Osteoblast (primary cell): Measurements from ENCODE around the gene PIAS1. TPM values are rescaled to one million over a fixed set of nuclear protein-coding genes. Genes with fewer than 3 reads are reported as not detected.

Source experiments
- DNase-seq: peaks from one replicate; pipeline ENCODE4 v3.0.0; 2011; ENCODE audit warnings: low spot score, mixed read lengths; ENCODE audit not compliant: insufficient read length; ENCODE audit errors: missing footprints
- H2AFZ ChIP-seq: 2 replicates; pipeline ENCODE4 v1.6.0; 2011; ENCODE audit warnings: mild to moderate bottlenecking, low read length
- H3K27ac ChIP-seq: 2 replicates; pipeline ENCODE4 v1.5.1; 2011; ENCODE audit warnings: mild to moderate bottlenecking, low read depth, low read length, moderate library complexity
- H3K27me3 ChIP-seq: 2 replicates; pipeline ENCODE4 v1.6.0; 2012; ENCODE audit warnings: mild to moderate bottlenecking, control low read depth, inconsistent platforms, low read length, moderate library complexity; ENCODE audit not compliant: insufficient read depth
- H3K36me3 ChIP-seq: 2 replicates; pipeline ENCODE4 v1.5.1; 2011; ENCODE audit warnings: mild to moderate bottlenecking, low read length, control low read depth, moderate library complexity; ENCODE audit not compliant: insufficient read depth
- H3K4me1 ChIP-seq: 2 replicates; pipeline ENCODE4 v1.5.1; 2011; ENCODE audit warnings: mild to moderate bottlenecking, low read length, control low read depth, moderate library complexity; ENCODE audit not compliant: insufficient read depth
- H3K4me2 ChIP-seq: 2 replicates; pipeline ENCODE4 v1.6.0; 2011; ENCODE audit warnings: mild to moderate bottlenecking, low read length; ENCODE audit not compliant: insufficient read depth
- H3K4me3 ChIP-seq: fragments of 200-600 bp; sonication (generic); 3 replicates; pipeline ENCODE4 v1.5.1; 2012; ENCODE audit warnings: mild to moderate bottlenecking, low read length, inconsistent platforms; ENCODE audit not compliant: insufficient read depth
- H3K79me2 ChIP-seq: 2 replicates; pipeline ENCODE4 v1.6.0; 2012; ENCODE audit warnings: mild to moderate bottlenecking, low read length, control low read depth, inconsistent platforms; ENCODE audit not compliant: insufficient read depth
- H3K9me3 ChIP-seq: 2 replicates; pipeline ENCODE4 v1.5.1; 2011; ENCODE audit warnings: low read depth, low read length, control low read depth
- H4K20me1 ChIP-seq: 2 replicates; pipeline ENCODE4 v1.6.0; 2012; ENCODE audit warnings: mild to moderate bottlenecking, low read length, control low read depth; ENCODE audit not compliant: insufficient read depth
- total RNA-seq: library from RNA; depleted of rRNA; stranded (reverse); fragments of >200 nt; gene quantifications from 2 replicates; pipeline ENCODE4 v1.2.3, GENCODE V29; 2012
- TF ChIP-seq, protein P1 (sequence below): IDR thresholded peaks from 2 replicates; pipeline ENCODE4 v1.5.1; 2011; ENCODE audit warnings: mild to moderate bottlenecking, low read depth, low read length, moderate library complexity; ENCODE audit errors: extremely low read depth

PIAS1 gene
- total RNA-seq, 1 donor, result 29.0 TPM

DNA sequence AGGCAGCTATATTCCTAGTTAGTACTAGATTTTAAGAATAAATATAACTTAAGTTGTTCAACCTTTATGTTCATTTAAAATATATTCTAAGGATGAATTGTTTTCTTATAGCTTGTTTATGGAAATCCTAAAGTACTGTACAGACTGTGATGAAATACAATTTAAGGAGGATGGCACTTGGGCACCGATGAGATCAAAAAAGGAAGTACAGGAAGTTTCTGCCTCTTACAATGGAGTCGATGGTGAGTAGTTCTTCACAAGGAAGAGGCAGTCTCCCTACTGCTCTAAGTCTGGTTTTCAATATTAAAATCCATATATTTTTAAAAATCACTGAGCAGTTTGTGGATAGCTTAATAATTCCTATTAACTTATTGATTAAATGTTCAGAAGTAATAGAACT lies 121.4 kb downstream of the PIAS1 start:
- Histone ChIP-seq H3K27ac (no peak overlapping the region), H3K4me1 (peaks cover 22% of the 10 kb centered on the region), H4K20me1 (no peaks in the 10 kb centered on the region), H3K79me2 (no peaks in the 10 kb centered on the region), H3K4me2 (no peak overlapping the region), H3K9me3 (no peaks in the 10 kb centered on the region), H3K4me3 (no peak overlapping the region), H3K27me3 (no peaks in the 10 kb centered on the region), H2AFZ (no peak overlapping the region), H3K36me3 (peaks cover 13% of the 10 kb centered on the region)
- DNase-seq, result no peak
- TF ChIP-seq, protein P1, sequence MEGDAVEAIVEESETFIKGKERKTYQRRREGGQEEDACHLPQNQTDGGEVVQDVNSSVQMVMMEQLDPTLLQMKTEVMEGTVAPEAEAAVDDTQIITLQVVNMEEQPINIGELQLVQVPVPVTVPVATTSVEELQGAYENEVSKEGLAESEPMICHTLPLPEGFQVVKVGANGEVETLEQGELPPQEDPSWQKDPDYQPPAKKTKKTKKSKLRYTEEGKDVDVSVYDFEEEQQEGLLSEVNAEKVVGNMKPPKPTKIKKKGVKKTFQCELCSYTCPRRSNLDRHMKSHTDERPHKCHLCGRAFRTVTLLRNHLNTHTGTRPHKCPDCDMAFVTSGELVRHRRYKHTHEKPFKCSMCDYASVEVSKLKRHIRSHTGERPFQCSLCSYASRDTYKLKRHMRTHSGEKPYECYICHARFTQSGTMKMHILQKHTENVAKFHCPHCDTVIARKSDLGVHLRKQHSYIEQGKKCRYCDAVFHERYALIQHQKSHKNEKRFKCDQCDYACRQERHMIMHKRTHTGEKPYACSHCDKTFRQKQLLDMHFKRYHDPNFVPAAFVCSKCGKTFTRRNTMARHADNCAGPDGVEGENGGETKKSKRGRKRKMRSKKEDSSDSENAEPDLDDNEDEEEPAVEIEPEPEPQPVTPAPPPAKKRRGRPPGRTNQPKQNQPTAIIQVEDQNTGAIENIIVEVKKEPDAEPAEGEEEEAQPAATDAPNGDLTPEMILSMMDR, result no peak

DNA sequence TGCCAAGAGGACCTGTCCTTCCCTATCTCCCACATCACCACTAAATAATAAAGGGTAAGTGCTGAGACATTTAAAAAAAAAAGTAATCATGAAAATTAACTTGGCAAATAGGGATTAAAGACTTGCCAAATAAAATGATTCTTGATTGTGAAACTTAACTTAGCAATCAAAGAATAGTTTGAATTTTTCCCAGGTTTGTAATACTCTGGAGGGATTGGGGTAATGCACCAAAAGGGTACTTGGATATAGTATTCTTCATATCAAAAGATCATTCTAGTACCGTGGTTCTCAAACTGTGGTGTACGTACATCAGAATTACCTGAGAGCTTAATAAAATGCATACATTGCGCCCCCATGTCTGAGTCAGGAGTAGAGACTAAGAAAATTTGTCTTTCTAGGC lies 122.5 kb downstream of the PIAS1 start:
- H3K79me2 ChIP-seq, result no peaks in the 10 kb centered on the region
- H3K27ac ChIP-seq, result peak overlapping the region; percentile 55
- peaks cover 22% of the 10 kb centered on the region for H3K4me1 ChIP-seq
- H3K36me3 ChIP-seq, result peaks cover 23% of the 10 kb centered on the region
- no peak overlapping the region for H2AFZ ChIP-seq
- no peaks in the 10 kb centered on the region for H3K9me3 ChIP-seq
- TF ChIP-seq, protein P1, result no peak
- peak overlapping the region; percentile 31 for H3K4me2 ChIP-seq
- no peak overlapping the region for H3K4me3 ChIP-seq
- no peaks in the 10 kb centered on the region for H3K27me3 ChIP-seq
- DNase-seq, result no peak
- H4K20me1 ChIP-seq, result no peaks in the 10 kb centered on the region

DNA sequence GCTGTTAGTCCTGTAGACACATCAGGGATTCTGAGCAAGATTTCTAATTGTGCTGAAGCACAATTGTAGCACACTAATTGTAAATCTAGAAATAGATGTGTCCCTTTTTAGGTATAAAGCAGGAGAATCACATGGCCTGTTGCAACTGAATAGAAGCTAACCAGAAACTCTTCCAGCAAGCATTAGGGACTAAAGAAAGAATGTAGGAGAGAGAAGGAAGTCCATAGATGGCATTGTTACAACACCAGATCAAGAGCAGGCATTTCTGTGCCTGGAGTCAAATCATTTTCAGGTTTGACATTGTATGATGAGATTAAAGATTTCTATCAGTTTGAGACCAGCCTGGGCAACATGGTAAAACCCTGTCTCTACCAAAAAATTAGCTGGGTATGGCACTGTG lies 123.6 kb downstream of the PIAS1 start:
- no peak for DNase-seq
- H3K36me3 ChIP-seq, result peaks cover 29% of the 10 kb centered on the region

DNA sequence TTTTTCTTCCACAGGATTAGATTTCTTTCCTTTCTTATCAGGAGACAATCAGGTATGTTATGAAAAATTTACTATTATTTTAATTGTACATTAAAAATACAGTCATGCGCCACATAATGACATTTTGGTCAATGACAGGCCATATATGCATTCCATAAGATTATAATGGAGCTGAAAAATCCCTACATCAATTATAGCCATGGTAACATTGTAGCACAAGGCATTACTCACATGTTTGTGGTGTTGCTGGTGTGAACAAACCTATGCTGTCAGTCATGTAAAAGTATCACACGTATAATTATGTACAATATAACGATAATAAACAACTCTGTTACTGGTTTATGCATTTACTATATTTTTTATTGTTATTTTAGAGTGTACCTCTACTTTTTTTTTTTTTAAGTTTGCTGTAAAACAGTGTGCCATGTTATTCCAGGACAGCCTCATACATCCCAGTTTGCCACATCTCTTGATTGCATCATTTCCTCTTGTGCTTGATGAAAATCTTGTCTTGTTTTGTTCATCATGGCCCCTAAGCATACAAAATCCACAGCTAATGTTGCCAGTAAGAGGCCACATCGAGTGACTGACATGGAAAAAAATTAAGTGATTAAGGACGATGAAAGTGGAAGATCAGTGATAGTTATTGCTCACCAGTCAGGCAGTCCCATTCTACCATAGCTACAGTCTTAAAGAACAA lies 129.7 kb downstream of the PIAS1 start:
- H3K4me3 ChIP-seq, result no peak overlapping the region
- no peaks in the 10 kb centered on the region for H3K9me3 ChIP-seq
- no peak for DNase-seq
- H3K4me1 ChIP-seq, result peaks cover 14% of the 10 kb centered on the region
- H3K27ac ChIP-seq, result no peak overlapping the region
- H3K27me3 ChIP-seq, result no peaks in the 10 kb centered on the region
- no peak overlapping the region for H2AFZ ChIP-seq
- peaks cover 38% of the 10 kb centered on the region for H3K36me3 ChIP-seq
- no peak overlapping the region for H3K4me2 ChIP-seq
- H4K20me1 ChIP-seq, result no peaks in the 10 kb centered on the region
- no peaks in the 10 kb centered on the region for H3K79me2 ChIP-seq
- TF ChIP-seq, protein P1, result no peak

More for the DNA sequence above, 123.6 kb downstream of the PIAS1 start:
- TF ChIP-seq, protein P1, result no peak
- no peak overlapping the region for H2AFZ ChIP-seq
- H3K27me3 ChIP-seq, result no peaks in the 10 kb centered on the region
- H3K9me3 ChIP-seq, result no peaks in the 10 kb centered on the region
- H3K4me2 ChIP-seq, result peak overlapping the region; percentile 14
- peak overlapping the region; percentile 47 for H3K27ac ChIP-seq
- no peak overlapping the region for H3K4me3 ChIP-seq
- no peaks in the 10 kb centered on the region for H4K20me1 ChIP-seq
- H3K4me1 ChIP-seq, result peaks cover 22% of the 10 kb centered on the region
- no peaks in the 10 kb centered on the region for H3K79me2 ChIP-seq
